CD4-positive, alpha-beta T cell treated with Interleukin-4 for 1 hour (primary cell): ENCODE results near the gene CD44.
A peak's percentile ranks its signal among the peaks of the same experiment; 100 is the strongest.

Experiments
- DNase-seq, 2 donors: peaks; one replicate each; pipeline ENCODE4 v3.0.0-alpha.2; 2020 to 2022

CD44 gene

GRCh38 chr11:35179466-35180135 lies 40.6 kb downstream of the CD44 start:
- no peak for DNase-seq

- no peak for DNase-seq
These were observed 41.6 kb downstream of the CD44 start for GRCh38 chr11:35180317-35181233.

GRCh38 chr11:35182317-35182939 lies 43.5 kb downstream of the CD44 start:
- no peak for DNase-seq

GRCh38 chr11:35183326-35183925 lies 44.5 kb downstream of the CD44 start:
- no peak for DNase-seq

- no peak for DNase-seq
These were observed 46.7 kb downstream of the CD44 start for GRCh38 chr11:35185696-35186095.

GRCh38 chr11:35187996-35188395 lies 49.0 kb downstream of the CD44 start:
- DNase-seq = no peak

GRCh38 chr11:35190804-35191348 lies 51.9 kb downstream of the CD44 start:
- DNase-seq = peak in 1 of 2 donors; percentile 42

- DNase-seq = no peak
These were observed 53.4 kb downstream of the CD44 start for GRCh38 chr11:35192347-35192746.

- no peak for DNase-seq
These were observed 54.8 kb downstream of the CD44 start for GRCh38 chr11:35193767-35194166.

- DNase-seq = no peak
These were observed 58.3 kb downstream of the CD44 start for GRCh38 chr11:35197292-35197691.

- DNase-seq = no peak
These were observed 61.9 kb downstream of the CD44 start for GRCh38 chr11:35200811-35201341.

GRCh38 chr11:35204614-35205013 lies 65.6 kb downstream of the CD44 start:
- no peak for DNase-seq

- DNase-seq = no peak
These were observed 67.6 kb downstream of the CD44 start for GRCh38 chr11:35206616-35207015.

GRCh38 chr11:35207471-35208403 lies 68.8 kb downstream of the CD44 start:
- no peak for DNase-seq

- no peak for DNase-seq
These were observed 69.8 kb downstream of the CD44 start for GRCh38 chr11:35208795-35209194.

- no peak for DNase-seq
These were observed 72.0 kb downstream of the CD44 start for GRCh38 chr11:35210876-35211546.

- DNase-seq = no peak
These were observed 73.0 kb downstream of the CD44 start for GRCh38 chr11:35211952-35212351.

GRCh38 chr11:35214226-35214770 lies 75.3 kb downstream of the CD44 start:
- DNase-seq = no peak

GRCh38 chr11:35214792-35215193 lies 75.8 kb downstream of the CD44 start:
- peak; percentile 61 to 80 for DNase-seq

- DNase-seq = no peak
These were observed 77.0 kb downstream of the CD44 start for GRCh38 chr11:35215945-35216344.
